Measurements from ENCODE around the gene EIF2S3B.
"Not testable (repeated sequence)": the region's sequence is repeated elsewhere in the genome, so short reads cannot be mapped to it uniquely, and the experiment has no call there.

Gene EIF2S3B

GRCh38 chr12:10505620-10506019, at the start of gene EIF2S3B:
Gene EIF2S3B (plus strand): TSS chr12:10505890. CDS start chr12:10505903, 13 bp downstream.
- DNase-seq, result no peak

- DNase-seq, result no peak
Measured at GRCh38 chr12:10456856-10457255, 48.8 kb upstream of the EIF2S3B start.

GRCh38 chr12:10457760-10458159, 47.9 kb upstream of the EIF2S3B start:
- no peak for DNase-seq

GRCh38 chr12:10466311-10466710, 39.4 kb upstream of the EIF2S3B start:
- no peak for DNase-seq

- no peak for DNase-seq
Measured at GRCh38 chr12:10469701-10470100, 36.0 kb upstream of the EIF2S3B start.

- not testable (repeated sequence) for DNase-seq
Measured at GRCh38 chr12:10472808-10473207, 32.9 kb upstream of the EIF2S3B start.

GRCh38 chr12:10481901-10482300, 23.8 kb upstream of the EIF2S3B start:
- DNase-seq, result not testable (repeated sequence)

- not testable (repeated sequence) for DNase-seq
Measured at GRCh38 chr12:10487328-10487727, 18.4 kb upstream of the EIF2S3B start.

GRCh38 chr12:10491766-10492165, 13.9 kb upstream of the EIF2S3B start:
- DNase-seq, result no peak

GRCh38 chr12:10497602-10498001, 8.1 kb upstream of the EIF2S3B start:
- no peak for DNase-seq

- no peak for DNase-seq
Measured at GRCh38 chr12:10498042-10498441, 7.6 kb upstream of the EIF2S3B start.

- DNase-seq, result no peak
Measured at GRCh38 chr12:10501030-10501429, 4.7 kb upstream of the EIF2S3B start.

GRCh38 chr12:10503460-10503859, 2.2 kb upstream of the EIF2S3B start:
- no peak for DNase-seq

- DNase-seq, result peak in 1 of 14 donors; percentile 14
Measured at GRCh38 chr12:10511756-10512355, 6.2 kb downstream of the EIF2S3B start.

GRCh38 chr12:10512798-10513197, 7.1 kb downstream of the EIF2S3B start:
- no peak for DNase-seq

GRCh38 chr12:10521555-10521954, 15.9 kb downstream of the EIF2S3B start:
- DNase-seq, result no peak

- no peak for DNase-seq
Measured at GRCh38 chr12:10528174-10528953, 22.7 kb downstream of the EIF2S3B start.

- no peak for DNase-seq
Measured at GRCh38 chr12:10529603-10530002, 23.9 kb downstream of the EIF2S3B start.

- no peak for DNase-seq
Measured at GRCh38 chr12:10537721-10538120, 32.0 kb downstream of the EIF2S3B start.

- no peak for DNase-seq
Measured at GRCh38 chr12:10540776-10541205, 35.1 kb downstream of the EIF2S3B start.

- no peak for DNase-seq
Measured at GRCh38 chr12:10543499-10543898, 37.8 kb downstream of the EIF2S3B start.

- no peak for DNase-seq
Measured at GRCh38 chr12:10551375-10551774, 45.7 kb downstream of the EIF2S3B start.

GRCh38 chr12:10553148-10553547, 47.5 kb downstream of the EIF2S3B start:
- no peak for DNase-seq

GRCh38 chr12:10554228-10554755, 48.6 kb downstream of the EIF2S3B start:
- DNase-seq, result no peak
